ENCODE results near the gene UBR2.

- TF ChIP-seq CTCF (IDR thresholded peaks at IDR 0.05) (no peak), POLR2A (IDR thresholded peaks at IDR 0.05) (no peak), EP300 (IDR thresholded peaks at IDR 0.05) (no peak)
Measured at GRCh38 chr6:42618105-42618504, 54.3 kb downstream of the UBR2 start.

All from tibial nerve (tissue), 4 donors.